K562 treated with DMSO at 1 percent for 12 hours (cell line): ENCODE results near the gene CRADD. TPM values are rescaled to one million over a fixed set of nuclear protein-coding genes. Genes with fewer than 3 reads are reported as not detected.

Source experiments
- total RNA-seq: library from RNA; unstranded; fragments of 300-600 nt; gene quantifications from 2 replicates; pipeline ENCODE4 v1.2.3, GENCODE V29; 2022; ENCODE audit not compliant: insufficient read depth

The CRADD gene
- total RNA-seq: 46.5 and 48.3 TPM in 2 replicates

GRCh38 chr12:93677195-93678064 lies at the start of gene CRADD:
Gene CRADD (plus strand): TSS chr12:93677375.

Other genes starting within 250 kb of the CRADD start
- gene UBE2N, start 235.4 kb upstream of the CRADD start, total RNA-seq: 44.3 and 70.9 TPM in 2 replicates
- gene MRPL42, start 209.9 kb upstream of the CRADD start, total RNA-seq: 61.8 and 101 TPM in 2 replicates
- gene SOCS2, start 104.7 kb upstream of the CRADD start, total RNA-seq: 177 and 269 TPM in 2 replicates